K562 (cell line): ENCODE data around the gene CPT1B.
A peak's percentile ranks its signal among the peaks of the same experiment; 100 is the strongest.

Source experiments
- CTCF ChIP-seq, 3 experiments: IDR thresholded peaks in 2 of 3; conservative IDR thresholded peaks in 1 of 3; 2 replicates each; pipeline ENCODE4 v1.5.1; 2011 to 2012; ENCODE audit warnings: low read length in 3 of 3, mild to moderate bottlenecking in 3 of 3, control low read depth in 2 of 3, improper control_type of control experiment in 1 of 3, inconsistent platforms in 1 of 3, low read depth in 1 of 3, mixed read lengths in 1 of 3, moderate library complexity in 1 of 3; ENCODE audit not compliant: insufficient read depth in 2 of 3
- ELK1 ChIP-seq: sonication (generic); formaldehyde crosslinking; IDR thresholded peaks from 2 replicates; pipeline ENCODE4 v1.8.1; 2022; ENCODE audit warnings: missing genetic modification reagents
- HDAC3 ChIP-seq: fragments of 450-650 bp; IDR thresholded peaks from 2 replicates; pipeline ENCODE4 v1.6.1; 2018; ENCODE audit warnings: borderline replicate concordance, mild to moderate bottlenecking, moderate library complexity; ENCODE audit not compliant: partially characterized antibody
- HMGXB4 ChIP-seq: sonication (generic); formaldehyde crosslinking; IDR thresholded peaks from 2 replicates; pipeline ENCODE4 v1.8.1; 2023; ENCODE audit warnings: mild to moderate bottlenecking, missing genetic modification reagents
- HNRNPLL ChIP-seq: fragments of 200-400 bp; formaldehyde crosslinking; IDR thresholded peaks from 2 replicates; pipeline ENCODE4 v1.6.1; 2017; ENCODE audit warnings: low read length, low read depth, mild to moderate bottlenecking; ENCODE audit not compliant: poor library complexity, severe bottlenecking
- JUN ChIP-seq, 2 experiments: sonication (generic) in 1 of 2; formaldehyde crosslinking in 1 of 2; IDR thresholded peaks; 2 replicates each; pipeline versions ENCODE4 v1.6.1 to v1.8.0; 2012 to 2022; ENCODE audit warnings: borderline replicate concordance in 2 of 2, mild to moderate bottlenecking in 2 of 2, improper control_type of control experiment in 1 of 2, low read depth in 1 of 2, low read length in 1 of 2, missing genetic modification reagents in 1 of 2
- KLF16 ChIP-seq: IDR thresholded peaks from 2 replicates; pipeline ENCODE4 v1.6.1; 2016; ENCODE audit warnings: antibody characterized with exemption
- MAFK ChIP-seq: IDR thresholded peaks from 2 replicates; pipeline ENCODE4 v1.6.1; 2011; ENCODE audit warnings: low read length, improper control_type of control experiment
- NFE2L1 ChIP-seq: fragments of 450-650 bp; IDR thresholded peaks from 2 replicates; pipeline ENCODE4 v1.6.1; 2016; ENCODE audit warnings: missing genetic modification characterization, low read depth, mild to moderate bottlenecking, missing compliant biosample characterization, moderate library complexity, borderline replicate concordance
- RBM39 ChIP-seq: fragments of 200-400 bp; formaldehyde crosslinking; optimal IDR thresholded peaks from 2 replicates; pipeline ENCODE3; 2018; ENCODE audit warnings: low read depth, low read length
- ZNF165 ChIP-seq: fragments of 250-450 bp; sonication (Bioruptor Pico); IDR thresholded peaks from 2 replicates; pipeline ENCODE4 v1.4.0; 2020; ENCODE audit warnings: borderline replicate concordance
- ZNF318 ChIP-seq, 2 experiments: fragments of 450-650 bp; IDR thresholded peaks; 2 replicates each; pipeline ENCODE4 v1.6.1; 2016; ENCODE audit warnings: mild to moderate bottlenecking in 2 of 2, borderline replicate concordance in 1 of 2, low read depth in 1 of 2, moderate library complexity in 1 of 2
- ZZZ3 ChIP-seq: fragments of 450-650 bp; IDR thresholded peaks from 2 replicates; pipeline ENCODE4 v1.6.1; 2016; ENCODE audit warnings: antibody characterized with exemption, mild to moderate bottlenecking, moderate library complexity
- TF ChIP-seq, protein P1 (sequence below): sonication (generic); formaldehyde crosslinking; IDR thresholded peaks from 2 replicates; pipeline ENCODE4 v1.8.0; 2022; ENCODE audit warnings: mild to moderate bottlenecking, missing genetic modification reagents

DNA sequence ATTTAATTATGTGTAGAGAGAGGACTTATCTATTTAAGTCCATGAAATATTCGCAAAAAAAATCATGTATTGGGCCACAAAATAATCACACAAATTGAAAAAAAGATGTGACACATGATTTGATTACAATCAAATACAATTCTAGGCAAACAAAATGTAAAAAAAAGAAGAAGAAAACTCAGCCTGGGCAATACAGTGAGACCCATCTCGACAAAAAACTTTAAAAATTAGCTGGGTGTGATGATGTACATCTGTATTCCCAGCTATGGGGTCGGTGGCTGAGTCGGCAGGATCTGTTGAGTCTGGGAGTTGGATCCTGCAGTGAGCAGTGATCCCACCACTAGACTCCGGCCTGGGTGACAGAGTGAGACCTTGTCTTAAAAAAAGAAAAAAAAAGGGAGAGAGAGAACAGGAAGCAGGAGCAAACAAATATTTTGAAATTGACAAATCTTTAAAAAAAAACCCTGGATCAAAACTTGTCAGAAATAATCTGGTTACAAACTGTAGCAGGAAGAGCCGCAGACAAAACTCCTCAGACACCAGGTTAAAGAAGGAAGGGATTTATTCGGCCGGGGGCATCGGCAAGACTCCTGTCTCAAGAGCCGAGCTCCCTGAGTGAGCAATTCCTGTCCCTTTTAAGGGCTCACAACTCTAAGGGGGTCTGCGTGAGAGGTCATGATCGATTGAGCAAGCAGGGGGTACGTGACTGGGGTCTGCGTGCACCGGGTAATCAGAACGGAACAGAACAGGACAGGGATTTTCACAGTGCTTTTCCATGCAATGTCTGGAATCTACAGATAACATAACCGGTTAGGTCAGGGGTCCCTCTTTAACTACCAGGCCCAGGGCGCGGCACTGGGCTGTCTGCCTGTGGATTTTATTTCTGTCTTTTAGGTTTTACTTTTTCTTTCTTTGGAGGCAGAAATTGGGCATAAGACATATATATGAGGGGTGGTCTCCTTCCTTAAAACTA lies 45.1 kb downstream of the CPT1B start:
- TF ChIP-seq ZNF318 (IDR thresholded peaks at IDR 0.05; ENCODE audit: borderline replicate concordance in 1 of 2, low read depth in 1 of 2) (no peak), KLF16 (0 out of 2 replicates have a peak, but pooled peaks have one; percentile 24), CTCF (IDR thresholded peaks at IDR 0.05 in 2 of 3, conservative IDR thresholded peaks at IDR 0.05 in 1 of 3; ENCODE audit: insufficient read depth in 2 of 3, low read depth in 1 of 3, low read length in 3 of 3) (no peak), HNRNPLL (no peak), MAFK (no peak), JUN (IDR thresholded peaks at IDR 0.05; ENCODE audit: borderline replicate concordance, low read depth, low read length) (no peak), JUN (CRISPR knock-in tag; IDR thresholded peaks at IDR 0.05; ENCODE audit: borderline replicate concordance) (no peak), NFE2L1 (tag) (no peak), HDAC3 (no peak), ZZZ3 (no peak), ZNF165 (CRISPR knock-in tag) (no peak), ELK1 (CRISPR knock-in tag) (no peak), HMGXB4 (CRISPR knock-in tag) (no peak), RBM39 (no peak)
- TF ChIP-seq, protein P1, sequence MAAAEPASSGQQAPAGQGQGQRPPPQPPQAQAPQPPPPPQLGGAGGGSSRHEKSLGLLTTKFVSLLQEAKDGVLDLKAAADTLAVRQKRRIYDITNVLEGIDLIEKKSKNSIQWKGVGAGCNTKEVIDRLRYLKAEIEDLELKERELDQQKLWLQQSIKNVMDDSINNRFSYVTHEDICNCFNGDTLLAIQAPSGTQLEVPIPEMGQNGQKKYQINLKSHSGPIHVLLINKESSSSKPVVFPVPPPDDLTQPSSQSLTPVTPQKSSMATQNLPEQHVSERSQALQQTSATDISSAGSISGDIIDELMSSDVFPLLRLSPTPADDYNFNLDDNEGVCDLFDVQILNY (CRISPR knock-in tag): no peak
